CD4-positive, alpha-beta T cell (primary cell): ENCODE data around the gene PGGT1B. TPM values are rescaled to one million over a fixed set of nuclear protein-coding genes. Genes with fewer than 3 reads are reported as not detected.

ENCODE experiments used
- ATAC-seq: fragments of 200-7000 bp; cut with Tn5 transposase; one replicate; pipeline ENCODE4 v1.10.0; 2022; ENCODE audit warnings: mild to moderate bottlenecking; ENCODE audit not compliant: poor library complexity
- CTCF ChIA-PET: fragments of 350-600 bp; sonication (Branson Sonifier 250); formaldehyde crosslinking; loops from one replicate; lab custom pipeline; 2021; ENCODE audit warnings: antibody characterized with exemption, inconsistent platforms; lab: Charles Lee
- POLR2A ChIA-PET: fragments of 350-600 bp; sonication (Branson Sonifier 250); formaldehyde crosslinking; loops from one replicate; lab custom pipeline; 2021; ENCODE audit warnings: antibody characterized with exemption, inconsistent platforms; lab: Charles Lee
- DNase-seq, 14 experiments: peaks; one replicate each; pipeline ENCODE4 v3.0.0-alpha.2; 2013 to 2020; ENCODE audit warnings: mixed read lengths in 2 of 14
- H3K27ac ChIP-seq, 2 donors: one replicate each; pipeline versions ENCODE4 v1.5.1 to v1.7.0; 2013; ENCODE audit warnings: low read length in 2 of 2, low read depth in 1 of 2, mild to moderate bottlenecking in 1 of 2
- H3K27me3 ChIP-seq, 2 experiments: 1 replicate in 1 of 2; 2 replicates in 1 of 2; pipeline versions ENCODE4 v1.6.1 to v1.7.0; 2013; ENCODE audit warnings: low read length in 2 of 2, control low read depth in 1 of 2, mild to moderate bottlenecking in 1 of 2, moderate library complexity in 1 of 2; ENCODE audit not compliant: insufficient read depth in 2 of 2, control insufficient read depth in 1 of 2
- H3K36me3 ChIP-seq: one replicate; pipeline ENCODE4 v1.6.1; 2013; ENCODE audit warnings: low read length, control low read depth; ENCODE audit not compliant: insufficient read depth
- H3K4me1 ChIP-seq: one replicate; pipeline ENCODE4 v1.6.1; 2013; ENCODE audit warnings: low read length, control low read depth; ENCODE audit not compliant: insufficient read depth
- H3K4me3 ChIP-seq: one replicate; pipeline ENCODE4 v1.5.1; 2013; ENCODE audit warnings: mild to moderate bottlenecking, low read length, moderate library complexity
- H3K9me3 ChIP-seq, 2 experiments: 1 replicate in 1 of 2; 2 replicates in 1 of 2; pipeline versions ENCODE4 v1.6.1 to v1.7.0; 2013; ENCODE audit warnings: low read length in 2 of 2, mild to moderate bottlenecking in 2 of 2, control low read depth in 1 of 2, moderate library complexity in 1 of 2; ENCODE audit not compliant: control insufficient read depth in 1 of 2, insufficient read depth in 1 of 2
- H3K27ac Mint-ChIP-seq: one replicate; pipeline ENCODE4 v1.8.0; 2020; ENCODE audit warnings: mixed read lengths
- H3K27me3 Mint-ChIP-seq: one replicate; pipeline ENCODE4 v1.8.0; 2021; ENCODE audit warnings: mixed read lengths
- H3K36me3 Mint-ChIP-seq: one replicate; pipeline ENCODE4 v1.8.0; 2021; ENCODE audit warnings: low read depth, mixed read lengths
- H3K4me1 Mint-ChIP-seq: one replicate; pipeline ENCODE4 v1.8.0; 2021; ENCODE audit warnings: low read depth, mixed read lengths
- H3K4me3 Mint-ChIP-seq: one replicate; pipeline ENCODE4 v1.8.0; 2020; ENCODE audit warnings: mild to moderate bottlenecking, mixed read lengths
- H3K9me3 Mint-ChIP-seq: one replicate; pipeline ENCODE4 v1.8.0; 2020; ENCODE audit warnings: mixed read lengths
- intact Hi-C, 2 experiments: fragments of 100-400 bp; cut with DNase I in 1 of 2; cut with micrococcal nuclease in 1 of 2; formaldehyde crosslinking; loops; one replicate each; pipeline versions ENCODE4 v1.15.1 to v1.9.0; 2023 to 2025; cut with DNase I, micrococcal nuclease
- total RNA-seq, 174 experiments: library from RNA in 2 of 174; stranded (reverse) in 2 of 174; gene quantifications; one replicate each; pipeline ENCODE4 v1.2.3 and lab custom pipeline; 2021 to 2026
- TF ChIP-seq, protein P1 (sequence below): fragments of 200-600 bp; IDR thresholded peaks from one replicate; pipeline ENCODE4 v1.8.0; 2022; ENCODE audit warnings: antibody characterized with exemption, mild to moderate bottlenecking

PGGT1B gene
- total RNA-seq, 2 experiments from 2014 or later, result 37.5 to 39.3 TPM

DNA sequence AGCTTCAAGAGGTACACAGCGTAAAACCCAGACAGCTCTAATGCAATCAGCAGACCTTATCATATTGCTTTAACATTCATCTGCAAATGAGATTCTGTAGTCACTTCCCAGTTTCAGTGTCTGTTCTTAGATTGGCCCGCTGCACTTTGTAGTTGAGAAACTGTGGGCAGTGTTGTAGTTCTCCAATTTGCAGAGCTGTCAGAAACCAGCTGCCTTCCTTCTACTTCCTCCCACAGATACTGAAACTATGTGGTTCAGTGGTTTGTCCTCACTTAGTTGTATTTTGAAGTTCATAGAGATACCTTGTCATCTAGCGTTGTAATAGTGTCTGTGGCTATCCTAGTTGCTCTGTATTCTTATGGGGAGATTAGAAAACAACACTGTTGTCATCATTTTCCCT is 53.4 kb downstream of the PGGT1B start:
- TF ChIP-seq, protein P1, sequence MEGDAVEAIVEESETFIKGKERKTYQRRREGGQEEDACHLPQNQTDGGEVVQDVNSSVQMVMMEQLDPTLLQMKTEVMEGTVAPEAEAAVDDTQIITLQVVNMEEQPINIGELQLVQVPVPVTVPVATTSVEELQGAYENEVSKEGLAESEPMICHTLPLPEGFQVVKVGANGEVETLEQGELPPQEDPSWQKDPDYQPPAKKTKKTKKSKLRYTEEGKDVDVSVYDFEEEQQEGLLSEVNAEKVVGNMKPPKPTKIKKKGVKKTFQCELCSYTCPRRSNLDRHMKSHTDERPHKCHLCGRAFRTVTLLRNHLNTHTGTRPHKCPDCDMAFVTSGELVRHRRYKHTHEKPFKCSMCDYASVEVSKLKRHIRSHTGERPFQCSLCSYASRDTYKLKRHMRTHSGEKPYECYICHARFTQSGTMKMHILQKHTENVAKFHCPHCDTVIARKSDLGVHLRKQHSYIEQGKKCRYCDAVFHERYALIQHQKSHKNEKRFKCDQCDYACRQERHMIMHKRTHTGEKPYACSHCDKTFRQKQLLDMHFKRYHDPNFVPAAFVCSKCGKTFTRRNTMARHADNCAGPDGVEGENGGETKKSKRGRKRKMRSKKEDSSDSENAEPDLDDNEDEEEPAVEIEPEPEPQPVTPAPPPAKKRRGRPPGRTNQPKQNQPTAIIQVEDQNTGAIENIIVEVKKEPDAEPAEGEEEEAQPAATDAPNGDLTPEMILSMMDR, result no peak
- intact Hi-C loops, result no loop called here
- Histone ChIP-seq H3K4me1 (no peaks in the 10 kb centered on the region), H3K4me3 (no peak overlapping the region), H3K27ac (no peak overlapping the region), H3K9me3 (no peaks in the 10 kb centered on the region), H3K27me3 (no peaks in the 10 kb centered on the region), H3K36me3 (peaks cover 15% of the 10 kb centered on the region)
- H3K27ac Mint-ChIP-seq, result peak overlapping the region; percentile 1
- ATAC-seq, result peak; percentile 83
- ChIA-PET POLR2A (no interaction called here), CTCF (no interaction called here)
- no peaks in the 10 kb centered on the region for H3K9me3 Mint-ChIP-seq
- peak in 3 of 14 experiments; percentile 61 to 72 (median 63) for DNase-seq
- H3K27me3 Mint-ChIP-seq, result no peaks in the 10 kb centered on the region
- H3K4me3 Mint-ChIP-seq, result no peak overlapping the region
- peaks cover 16% of the 10 kb centered on the region for H3K4me1 Mint-ChIP-seq
- H3K36me3 Mint-ChIP-seq, result peaks cover 46% of the 10 kb centered on the region

DNA sequence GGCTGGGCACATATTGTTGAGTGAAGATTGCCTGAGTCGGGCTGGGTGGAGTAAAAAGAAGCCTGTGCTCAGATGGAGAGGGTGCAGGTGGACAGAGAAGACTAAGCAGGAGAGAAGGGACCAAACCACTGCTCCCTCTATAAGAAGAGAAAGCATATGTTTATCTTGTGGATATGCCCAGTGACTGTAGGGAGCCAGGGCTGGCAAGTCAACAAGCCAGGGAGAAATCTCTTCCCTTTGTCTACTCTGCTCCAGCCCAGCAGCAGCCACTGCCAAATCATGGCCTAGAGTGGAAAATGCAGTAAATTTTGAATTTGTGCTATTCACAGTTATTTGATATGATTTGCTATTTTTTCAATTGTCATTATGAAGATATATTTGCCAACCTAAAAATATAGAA is 59.7 kb downstream of the PGGT1B start:
- Mint-ChIP-seq H3K4me3 (no peak overlapping the region), H3K27me3 (no peaks in the 10 kb centered on the region), H3K9me3 (no peaks in the 10 kb centered on the region), H3K27ac (no peak overlapping the region), H3K36me3 (peaks cover 8% of the 10 kb centered on the region), H3K4me1 (no peaks in the 10 kb centered on the region)
- Histone ChIP-seq H3K36me3 (no peaks in the 10 kb centered on the region), H3K4me1 (no peaks in the 10 kb centered on the region), H3K27me3 (no peaks in the 10 kb centered on the region), H3K4me3 (no peak overlapping the region), H3K9me3 (no peaks in the 10 kb centered on the region), H3K27ac (no peak overlapping the region)
- POLR2A ChIA-PET, result no interaction called here
- CTCF ChIA-PET, result no interaction called here
- intact Hi-C loops, result no loop called here
- TF ChIP-seq, protein P1, result no peak
- ATAC-seq, result no peak
- no peak for DNase-seq

DNA sequence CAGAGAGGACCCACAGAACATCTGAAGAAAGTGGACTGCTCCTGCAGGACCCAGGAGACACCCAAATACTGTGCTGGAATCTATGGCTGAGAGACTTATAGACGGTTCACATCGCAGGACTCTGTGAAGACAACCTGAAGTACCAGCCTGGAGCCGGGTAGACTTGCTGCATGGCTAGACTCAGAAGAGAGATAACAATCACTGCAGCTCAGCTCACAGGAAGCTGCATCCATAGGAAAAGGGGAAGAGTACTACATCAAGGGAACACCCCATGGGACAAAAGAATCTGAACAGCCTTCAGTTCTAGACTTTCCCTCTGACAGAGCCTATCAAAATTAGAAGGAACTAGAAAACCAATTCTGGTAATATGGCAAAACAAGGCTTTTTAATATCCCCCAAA is 66.5 kb downstream of the PGGT1B start:
- no peak overlapping the region for H3K4me3 ChIP-seq
- Mint-ChIP-seq H3K36me3 (no peaks in the 10 kb centered on the region), H3K9me3 (no peaks in the 10 kb centered on the region), H3K27ac (no peak overlapping the region), H3K4me1 (no peaks in the 10 kb centered on the region), H3K27me3 (no peaks in the 10 kb centered on the region), H3K4me3 (no peak overlapping the region)
- no peaks in the 10 kb centered on the region for H3K27me3 ChIP-seq
- ChIA-PET CTCF (no interaction called here), POLR2A (no interaction called here)
- H3K27ac ChIP-seq, result no peak overlapping the region
- no peaks in the 10 kb centered on the region for H3K4me1 ChIP-seq
- H3K9me3 ChIP-seq, result no peaks in the 10 kb centered on the region
- H3K36me3 ChIP-seq, result no peaks in the 10 kb centered on the region
- TF ChIP-seq, protein P1, result no peak
- DNase-seq (no peak), ATAC-seq (no peak)
- intact Hi-C loops, result no loop called here
